ENCODE measurements around the gene GZMM. TPM values are rescaled to one million over a fixed set of nuclear protein-coding genes. Genes with fewer than 3 reads are reported as not detected.

Gene GZMM
- total RNA-seq, 4 donors from 2014 or later: 0.49 TPM; not detected in 3

GRCh38 chr19:541699-542098, 2.2 kb upstream of the GZMM start:
- in situ Hi-C loops (cut with MboI; ENCODE audit: low sequenced_read_pairs in 4 of 4) (no loop called here), intact Hi-C loops (cut with DNase I; ENCODE audit: low total_unique reads) (no loop called here)
- no peak for ATAC-seq
- H3K9me3 ChIP-seq: no peaks in the 10 kb centered on the region
- no peaks in the 10 kb centered on the region for H3K27me3 ChIP-seq
- no peak overlapping the region for H3K4me3 ChIP-seq
- DNase-seq: no peak
- TF ChIP-seq POLR2A (IDR thresholded peaks at IDR 0.05) (no peak), CTCF (IDR thresholded peaks at IDR 0.05 in 4 of 5, conservative IDR thresholded peaks at IDR 0.05 in 1 of 5) (no peak)
- peaks cover 0 to 38% of the 10 kb centered on the region in 2 donors for H3K36me3 ChIP-seq
- no peak overlapping the region for H3K27ac ChIP-seq
- H3K4me1 ChIP-seq: no peaks in the 10 kb centered on the region

- TF ChIP-seq POLR2A (IDR thresholded peaks at IDR 0.05) (no peak), CTCF (IDR thresholded peaks at IDR 0.05 in 4 of 5, conservative IDR thresholded peaks at IDR 0.05 in 1 of 5) (no peak)
- DNase-seq: no peak
- in situ Hi-C loops (cut with MboI; ENCODE audit: low sequenced_read_pairs in 4 of 4) (no loop called here), intact Hi-C loops (cut with DNase I; ENCODE audit: low total_unique reads) (no loop called here)
- Histone ChIP-seq H3K9me3 (no peaks in the 10 kb centered on the region), H3K27ac (no peak overlapping the region), H3K27me3 (no peaks in the 10 kb centered on the region), H3K36me3 (peaks cover 0 to 33% of the 10 kb centered on the region in 2 donors), H3K4me3 (no peak overlapping the region), H3K4me1 (no peaks in the 10 kb centered on the region)
- ATAC-seq: no peak
Observed at GRCh38 chr19:542173-542866, 1.5 kb upstream of the GZMM start.

- Histone ChIP-seq H3K36me3 (peaks cover 0 to 10% of the 10 kb centered on the region in 2 donors), H3K27ac (no peak overlapping the region), H3K4me3 (no peak overlapping the region), H3K4me1 (no peaks in the 10 kb centered on the region), H3K27me3 (peaks cover 0 to 5% (median 0%) of the 10 kb centered on the region in 3 donors), H3K9me3 (no peaks in the 10 kb centered on the region)
- TF ChIP-seq POLR2A (IDR thresholded peaks at IDR 0.05): no peak
- TF ChIP-seq CTCF (IDR thresholded peaks at IDR 0.05 in 4 of 5, conservative IDR thresholded peaks at IDR 0.05 in 1 of 5): no peak
- in situ Hi-C loops (cut with MboI; ENCODE audit: low sequenced_read_pairs in 4 of 4) (no loop called here), intact Hi-C loops (cut with DNase I; ENCODE audit: low total_unique reads) (no loop called here)
- DNase-seq (no peak), ATAC-seq (no peak)
Observed at GRCh38 chr19:547117-547516, 3.3 kb downstream of the GZMM start.

DNA sequence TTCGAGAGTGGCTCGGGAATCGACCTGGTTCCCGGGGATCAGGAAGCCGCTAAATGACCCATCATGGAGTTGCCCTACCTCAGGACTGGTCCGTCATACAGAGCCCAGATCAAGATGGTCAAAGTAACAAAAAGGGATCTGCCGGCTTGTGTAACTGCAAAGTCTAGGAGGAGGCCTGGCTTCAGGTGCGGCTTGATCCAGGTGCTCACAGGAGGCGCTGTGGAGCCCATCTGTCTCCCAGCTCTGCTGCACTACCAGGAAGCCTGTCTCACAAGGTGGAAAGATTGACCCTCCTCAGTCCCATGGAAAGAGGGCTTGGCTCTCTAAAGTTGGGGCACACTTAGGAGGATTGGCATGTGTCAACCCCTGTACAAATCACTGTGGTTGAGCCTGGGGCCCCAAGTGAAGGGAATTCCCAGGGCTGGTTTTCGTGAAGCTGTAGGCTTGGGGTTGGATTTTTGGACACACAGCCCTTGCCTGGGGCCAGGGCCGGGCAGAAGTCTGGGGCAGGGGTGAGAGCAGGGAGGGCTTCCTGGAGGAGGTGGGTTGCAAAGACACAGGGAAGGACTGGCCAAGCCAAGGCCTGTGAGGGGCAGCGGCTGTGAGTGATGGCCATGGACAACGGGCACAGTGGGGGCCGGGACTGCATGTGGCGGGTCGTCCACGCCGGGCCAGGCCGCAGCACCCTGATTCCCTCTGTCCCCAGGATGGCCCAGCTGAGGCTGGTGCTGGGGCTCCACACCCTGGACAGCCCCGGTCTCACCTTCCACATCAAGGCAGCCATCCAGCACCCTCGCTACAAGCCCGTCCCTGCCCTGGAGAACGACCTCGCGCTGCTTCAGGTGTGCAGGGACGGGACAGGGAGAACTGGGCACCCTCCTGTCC, 4.2 kb downstream of the GZMM start:
- Histone ChIP-seq H3K9me3 (no peaks in the 10 kb centered on the region), H3K4me1 (no peaks in the 10 kb centered on the region), H3K27ac (no peak overlapping the region), H3K27me3 (peaks cover 0 to 5% (median 0%) of the 10 kb centered on the region in 3 donors), H3K4me3 (no peak overlapping the region), H3K36me3 (peaks cover 0 to under 1% of the 10 kb centered on the region in 2 donors)
- in situ Hi-C loops (cut with MboI; ENCODE audit: low sequenced_read_pairs in 4 of 4): no loop called here
- TF ChIP-seq CTCF (IDR thresholded peaks at IDR 0.05 in 4 of 5, conservative IDR thresholded peaks at IDR 0.05 in 1 of 5) (no peak), POLR2A (IDR thresholded peaks at IDR 0.05) (no peak)
- no peak for ATAC-seq
- intact Hi-C loops (cut with DNase I; ENCODE audit: low total_unique reads): no loop called here
- DNase-seq: no peak

Measured in gastrocnemius medialis (tissue), 4 donors.